Mucosa of gallbladder (tissue), 1 donor: ENCODE results near the gene WNT7A. TPM values are rescaled to one million over a fixed set of nuclear protein-coding genes. Genes with fewer than 3 reads are reported as not detected.

Experiments
- DNase-seq: peaks from one replicate; pipeline ENCODE4 v3.0.0-alpha.2; 2020; ENCODE audit warnings: low spot score
- total RNA-seq: library from RNA; stranded (reverse); gene quantifications from one replicate; pipeline ENCODE4 v1.2.1, GENCODE V29; 2021
- donor health status: DM: no; HTN: no; CAD: no.

WNT7A gene
- total RNA-seq, 1 donor from 2014 or later: 4.7 TPM

- DNase-seq: no peak
Measured at GRCh38 chr3:13770170-13771169, 109.4 kb downstream of the WNT7A start.

- DNase-seq: no peak
Measured at GRCh38 chr3:13769422-13769821, 110.4 kb downstream of the WNT7A start.

DNA sequence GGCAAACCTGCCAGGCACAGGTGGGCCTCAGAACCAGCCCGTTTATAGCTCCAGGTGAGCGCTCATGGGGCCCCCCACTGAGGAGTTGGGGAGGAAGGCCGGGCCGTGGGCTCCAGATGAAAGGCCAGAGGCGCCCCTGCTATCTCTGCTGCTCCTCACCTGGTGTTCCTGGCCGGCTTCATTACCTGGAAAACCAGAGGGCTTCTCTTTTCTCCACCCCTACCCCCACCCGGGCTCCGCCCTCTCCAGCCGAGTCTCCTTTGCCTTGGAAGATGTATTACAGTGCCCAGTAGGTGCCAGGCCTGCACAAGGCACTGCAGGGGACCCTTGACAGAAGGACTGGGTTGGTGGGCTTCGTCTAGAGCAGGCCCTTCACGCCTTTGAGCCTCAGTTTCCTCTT lies 111.4 kb downstream of the WNT7A start:
- DNase-seq: no peak

- DNase-seq: no peak
Measured at GRCh38 chr3:13767896-13768295, 112.0 kb downstream of the WNT7A start.

- no peak for DNase-seq
Measured at GRCh38 chr3:13767030-13767429, 112.8 kb downstream of the WNT7A start.

Other genes with a start within 250 kb of the WNT7A start
- gene CHCHD4, start 244.8 kb upstream of the WNT7A start, total RNA-seq: 13.2 TPM
- 51.2 TPM for gene TMEM43, start 245.0 kb upstream of the WNT7A start, total RNA-seq